RWPE1 (cell line): ENCODE results near the gene CCR5.

ENCODE experiments used
- CTCF ChIA-PET: fragments of 350-600 bp; sonication (Branson Sonifier 250); formaldehyde crosslinking; extraction: SDS; loops from one replicate; lab custom pipeline; 2021; lab: Yijun Ruan, JAX
- POLR2A ChIA-PET: fragments of 400-600 bp; formaldehyde crosslinking; extraction: SDS; loops from one replicate; lab custom pipeline; 2020; ENCODE audit warnings: antibody characterized with exemption; ENCODE audit not compliant: low non-redundant PET; lab: Yijun Ruan, JAX
- DNase-seq: peaks from one replicate; pipeline ENCODE4 v3.0.0; 2012; ENCODE audit warnings: low spot score
- H3K27ac ChIP-seq: fragments of 450-650 bp; 2 replicates; pipeline ENCODE4 v1.5.1; 2017
- CTCF ChIP-seq: fragments of 450-650 bp; conservative IDR thresholded peaks from 2 replicates; pipeline ENCODE4 v1.5.1; 2017; ENCODE audit warnings: low read depth, mild to moderate bottlenecking

The CCR5 gene

GRCh38 chr3:46335541-46335940 is 35.2 kb upstream of the CCR5 start:
- POLR2A ChIA-PET: no interaction called here
- no peak for TF ChIP-seq CTCF
- no peak overlapping the region for H3K27ac ChIP-seq
- DNase-seq: no peak
- CTCF ChIA-PET: interaction anchor here (0.6 kb wide), 1 partner anchor 613 kb away, joined by 3 read pairs; no protein-coding TSS in a partner anchor

- peak; percentile 16 for DNase-seq
- CTCF ChIA-PET: interaction anchor here (0.6 kb wide), 1 partner anchor 1273 kb away, joined by 4 read pairs; no protein-coding TSS in a partner anchor
- POLR2A ChIA-PET: no interaction called here
- H3K27ac ChIP-seq: no peak overlapping the region
- TF ChIP-seq CTCF: no peak
Measured at GRCh38 chr3:46337911-46338310, 32.8 kb upstream of the CCR5 start.

GRCh38 chr3:46338840-46339239 is 31.9 kb upstream of the CCR5 start:
- ChIA-PET POLR2A (no interaction called here), CTCF (no interaction called here)
- TF ChIP-seq CTCF: no peak
- no peak overlapping the region for H3K27ac ChIP-seq
- no peak for DNase-seq

- ChIA-PET CTCF (no interaction called here), POLR2A (no interaction called here)
- H3K27ac ChIP-seq: no peak overlapping the region
- DNase-seq: no peak
- TF ChIP-seq CTCF: no peak
Measured at GRCh38 chr3:46344476-46344875, 26.3 kb upstream of the CCR5 start.

- TF ChIP-seq CTCF: no peak
- H3K27ac ChIP-seq: no peak overlapping the region
- ChIA-PET CTCF (interaction anchor here (0.6 kb wide), 1 partner anchor 277 kb away, joined by 8 read pairs; no protein-coding TSS in a partner anchor), POLR2A (no interaction called here)
- DNase-seq: no peak
Measured at GRCh38 chr3:46348823-46349482, 21.8 kb upstream of the CCR5 start.

- CTCF ChIA-PET: interaction anchor here (0.6 kb wide), 1 partner anchor 278 kb away, joined by 8 read pairs; no protein-coding TSS in a partner anchor
Measured at GRCh38 chr3:46349484-46350261, 21.1 kb upstream of the CCR5 start.

More at GRCh38 chr3:46349484-46350261, 21.1 kb upstream of the CCR5 start:
- H3K27ac ChIP-seq: no peak overlapping the region
- DNase-seq: no peak
- POLR2A ChIA-PET: no interaction called here
- TF ChIP-seq CTCF: no peak
